ENCODE measurements around the gene TMEM121.

DNA sequence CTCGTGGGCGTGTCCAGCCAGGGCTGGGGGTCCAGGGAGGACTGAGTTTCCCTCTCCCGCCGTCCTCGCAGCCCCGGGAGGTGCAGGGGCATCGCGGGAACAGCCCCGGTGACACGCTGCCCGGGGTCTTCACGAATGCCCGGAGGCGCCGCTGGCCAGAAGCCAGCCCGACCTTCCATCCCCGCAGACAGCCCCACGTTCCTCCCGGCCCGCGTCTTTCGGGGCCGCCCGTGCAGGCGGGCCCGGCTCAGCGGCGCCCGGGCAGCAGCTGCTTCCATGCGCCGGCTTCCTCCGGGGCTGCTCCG lies 36.2 kb upstream of the TMEM121 start:
- TF ChIP-seq, protein P1, sequence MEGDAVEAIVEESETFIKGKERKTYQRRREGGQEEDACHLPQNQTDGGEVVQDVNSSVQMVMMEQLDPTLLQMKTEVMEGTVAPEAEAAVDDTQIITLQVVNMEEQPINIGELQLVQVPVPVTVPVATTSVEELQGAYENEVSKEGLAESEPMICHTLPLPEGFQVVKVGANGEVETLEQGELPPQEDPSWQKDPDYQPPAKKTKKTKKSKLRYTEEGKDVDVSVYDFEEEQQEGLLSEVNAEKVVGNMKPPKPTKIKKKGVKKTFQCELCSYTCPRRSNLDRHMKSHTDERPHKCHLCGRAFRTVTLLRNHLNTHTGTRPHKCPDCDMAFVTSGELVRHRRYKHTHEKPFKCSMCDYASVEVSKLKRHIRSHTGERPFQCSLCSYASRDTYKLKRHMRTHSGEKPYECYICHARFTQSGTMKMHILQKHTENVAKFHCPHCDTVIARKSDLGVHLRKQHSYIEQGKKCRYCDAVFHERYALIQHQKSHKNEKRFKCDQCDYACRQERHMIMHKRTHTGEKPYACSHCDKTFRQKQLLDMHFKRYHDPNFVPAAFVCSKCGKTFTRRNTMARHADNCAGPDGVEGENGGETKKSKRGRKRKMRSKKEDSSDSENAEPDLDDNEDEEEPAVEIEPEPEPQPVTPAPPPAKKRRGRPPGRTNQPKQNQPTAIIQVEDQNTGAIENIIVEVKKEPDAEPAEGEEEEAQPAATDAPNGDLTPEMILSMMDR (IDR thresholded peaks at IDR 0.05), result no peak
- no peak for TF ChIP-seq POLR2AphosphoS5 (IDR thresholded peaks at IDR 0.05)
